H1 (cell line): ENCODE results near the gene KATNBL1. TPM values are rescaled to one million over a fixed set of nuclear protein-coding genes. Genes with fewer than 3 reads are reported as not detected.

Experiments used
- CTCF ChIA-PET: fragments of 300-600 bp; sonication (Branson Sonifier 250); formaldehyde crosslinking; loops from one replicate; lab custom pipeline; 2021; ENCODE audit not compliant: partially characterized antibody; lab: Charles Lee
- POLR2A ChIA-PET: fragments of 300-600 bp; sonication (Branson Sonifier 250); formaldehyde crosslinking; loops from one replicate; lab custom pipeline; 2021; ENCODE audit warnings: inconsistent platforms; ENCODE audit not compliant: partially characterized antibody; lab: Charles Lee
- DNase-seq, 2 experiments: peaks; one replicate each; pipeline versions ENCODE4 v3.0.0 to v3.0.0-alpha.2; 2010 to 2022; ENCODE audit warnings: low spot score in 2 of 2, low read depth in 1 of 2, mixed read lengths in 1 of 2
- FAIRE-seq: peaks from 2 replicates; lab custom pipeline; 2011; peaks lifted over from hg19 to GRCh38; lab: Jason Lieb, UNC
- H2AFZ ChIP-seq: 2 replicates; pipeline ENCODE4 v1.8.1; 2012; ENCODE audit warnings: low read length, inconsistent platforms
- H2AK5ac ChIP-seq: 2 replicates; pipeline ENCODE4 v1.6.1; 2013; ENCODE audit warnings: low read depth, low read length
- H2BK120ac ChIP-seq: replicated peaks from 2 replicates; pipeline ENCODE3; 2013; ENCODE audit warnings: low read depth, low read length, inconsistent platforms
- H2BK12ac ChIP-seq: 2 replicates; pipeline ENCODE4 v1.6.1; 2013; ENCODE audit warnings: low read depth, low read length
- H2BK15ac ChIP-seq: 2 replicates; pipeline ENCODE4 v1.6.1; 2013; ENCODE audit warnings: low read length
- H2BK20ac ChIP-seq: 2 replicates; pipeline ENCODE4 v1.6.1; 2013; ENCODE audit warnings: low read length
- H2BK5ac ChIP-seq: 2 replicates; pipeline ENCODE4 v1.6.1; 2013; ENCODE audit warnings: low read depth, low read length
- H3K14ac ChIP-seq: 2 replicates; pipeline ENCODE4 v1.6.1; 2013; ENCODE audit warnings: inconsistent platforms; ENCODE audit not compliant: insufficient read length
- H3K18ac ChIP-seq: 2 replicates; pipeline ENCODE4 v1.6.1; 2013; ENCODE audit warnings: low read length; ENCODE audit errors: extremely low read depth
- H3K23ac ChIP-seq: 2 replicates; pipeline ENCODE4 v1.6.1; 2013; ENCODE audit warnings: inconsistent platforms; ENCODE audit not compliant: insufficient read length
- H3K23me2 ChIP-seq: 2 replicates; pipeline ENCODE4 v1.6.1; 2013; ENCODE audit warnings: low read depth, low read length
- H3K27ac ChIP-seq: 2 replicates; pipeline ENCODE4 v1.6.1; 2011; ENCODE audit warnings: low read depth, low read length, inconsistent platforms
- H3K27me3 ChIP-seq, 4 experiments: replicated peaks in 1 of 4; 1 replicate in 1 of 4; 2 replicates in 3 of 4; pipeline versions ENCODE4 v1.6.1 to v1.8.1; 2011 to 2013; ENCODE audit warnings: low read length in 3 of 4, mild to moderate bottlenecking in 3 of 4, inconsistent platforms in 2 of 4, mixed read lengths in 2 of 4, moderate library complexity in 1 of 4; ENCODE audit not compliant: control insufficient read depth in 3 of 4, insufficient read depth in 3 of 4; ENCODE audit errors: extremely low read depth in 1 of 4
- H3K36me3 ChIP-seq, 4 experiments: 2 replicates each; pipeline versions ENCODE4 v1.6.1 to v1.8.1; 2011 to 2013; ENCODE audit warnings: mild to moderate bottlenecking in 4 of 4, low read length in 3 of 4, moderate library complexity in 2 of 4, control low read depth in 1 of 4, inconsistent platforms in 1 of 4; ENCODE audit not compliant: insufficient read depth in 4 of 4, control insufficient read depth in 2 of 4
- H3K4ac ChIP-seq: replicated peaks from 2 replicates; pipeline ENCODE3; 2013; ENCODE audit warnings: low read length, low read depth, mixed read lengths, inconsistent platforms; ENCODE audit not compliant: insufficient read length
- H3K4me1 ChIP-seq, 4 experiments: replicated peaks in 1 of 4; 1 replicate in 1 of 4; 2 replicates in 3 of 4; pipeline versions ENCODE4 v1.6.1 to v1.8.1; 2011 to 2013; ENCODE audit warnings: low read length in 3 of 4, inconsistent platforms in 2 of 4, mixed read lengths in 1 of 4; ENCODE audit not compliant: insufficient read depth in 4 of 4, control insufficient read depth in 3 of 4
- H3K4me2 ChIP-seq, 2 experiments: 2 replicates each; pipeline versions ENCODE4 v1.6.1 to v1.8.1; 2011 to 2013; ENCODE audit warnings: low read depth in 2 of 2, low read length in 2 of 2, control low read depth in 1 of 2, inconsistent platforms in 1 of 2, mild to moderate bottlenecking in 1 of 2; ENCODE audit not compliant: insufficient read depth in 1 of 2
- H3K4me3 ChIP-seq, 4 experiments: fragments of 200-600, 300-600 bp in 1 of 4; sonication (generic), shearing (Covaris generic), sonication (Bioruptor Twin) in 1 of 4; 2 replicates each; pipeline versions ENCODE4 v1.5.1 to v1.8.1; 2011 to 2016; ENCODE audit warnings: low read length in 4 of 4, low read depth in 3 of 4, control low read depth in 2 of 4, inconsistent platforms in 2 of 4, mild to moderate bottlenecking in 2 of 4, mixed read lengths in 1 of 4, moderate library complexity in 1 of 4; ENCODE audit not compliant: insufficient read depth in 2 of 4; ENCODE audit errors: extremely low read depth in 1 of 4
- H3K56ac ChIP-seq: replicated peaks from 2 replicates; pipeline ENCODE3; 2013; ENCODE audit warnings: low read depth, mild to moderate bottlenecking, mixed read lengths, low read length, inconsistent platforms; ENCODE audit not compliant: insufficient read length
- H3K79me1 ChIP-seq: 2 replicates; pipeline ENCODE4 v1.6.1; 2013; ENCODE audit warnings: low read depth, low read length, control low read depth
- H3K79me2 ChIP-seq, 2 experiments: 2 replicates each; pipeline versions ENCODE4 v1.6.1 to v1.8.1; 2012 to 2013; ENCODE audit warnings: low read length in 2 of 2, mild to moderate bottlenecking in 2 of 2, inconsistent platforms in 1 of 2; ENCODE audit not compliant: insufficient read depth in 2 of 2, control insufficient read depth in 1 of 2
- H3K9ac ChIP-seq, 4 experiments: replicated peaks in 1 of 4; 1 replicate in 1 of 4; 2 replicates in 3 of 4; pipeline versions ENCODE4 v1.6.1 to v1.8.1; 2011 to 2013; ENCODE audit warnings: low read depth in 3 of 4, low read length in 3 of 4, control low read depth in 2 of 4, mild to moderate bottlenecking in 2 of 4, moderate library complexity in 2 of 4, inconsistent platforms in 1 of 4; ENCODE audit errors: extremely low read depth in 1 of 4
- H3K9me3 ChIP-seq, 2 experiments: 2 replicates each; pipeline versions ENCODE4 v1.6.1 to v1.8.1; 2012 to 2013; ENCODE audit warnings: mild to moderate bottlenecking in 2 of 2, moderate library complexity in 2 of 2, control low read depth in 1 of 2, inconsistent platforms in 1 of 2, low read depth in 1 of 2, low read length in 1 of 2, mixed read lengths in 1 of 2; ENCODE audit not compliant: insufficient read depth in 2 of 2
- H4K20me1 ChIP-seq, 2 experiments: replicated peaks in 1 of 2; 2 replicates each; pipeline versions ENCODE3 to v1.8.1; 2011 to 2013; ENCODE audit warnings: inconsistent platforms in 2 of 2, low read length in 2 of 2, mild to moderate bottlenecking in 1 of 2; ENCODE audit not compliant: insufficient read depth in 2 of 2, control insufficient read depth in 1 of 2
- H4K5ac ChIP-seq: 2 replicates; pipeline ENCODE4 v1.6.1; 2013; ENCODE audit warnings: low read length, low read depth, mixed read lengths, inconsistent platforms; ENCODE audit not compliant: insufficient read length
- H4K8ac ChIP-seq: 2 replicates; pipeline ENCODE4 v1.8.0; 2013; ENCODE audit warnings: mild to moderate bottlenecking, moderate library complexity, low read length, inconsistent platforms; ENCODE audit not compliant: insufficient read depth; ENCODE audit errors: extremely low read depth
- H4K91ac ChIP-seq: replicated peaks from 2 replicates; pipeline ENCODE3; 2013; ENCODE audit warnings: low read length, mixed read lengths, inconsistent platforms; ENCODE audit not compliant: insufficient read length
- BACH1 ChIP-seq: IDR thresholded peaks from 2 replicates; pipeline ENCODE4 v1.6.1; 2012; ENCODE audit warnings: low read length, improper control_type of control experiment
- CEBPB ChIP-seq: IDR thresholded peaks from 2 replicates; pipeline ENCODE4 v1.6.1; 2012; ENCODE audit warnings: low read depth, low read length
- EGR1 ChIP-seq: IDR thresholded peaks from 2 replicates; pipeline ENCODE4 v1.6.1; 2011; ENCODE audit warnings: low read depth, low read length, borderline replicate concordance
- POLR2A ChIP-seq, 2 experiments: IDR thresholded peaks; 1 replicate in 1 of 2; 2 replicates in 1 of 2; pipeline ENCODE4 v1.6.1; 2011; ENCODE audit warnings: low read depth in 2 of 2, low read length in 2 of 2, mild to moderate bottlenecking in 2 of 2; ENCODE audit errors: control extremely low read depth in 1 of 2
- SIN3A ChIP-seq, 2 experiments: IDR thresholded peaks in 1 of 2; conservative IDR thresholded peaks in 1 of 2; 2 replicates each; pipeline ENCODE4 v1.6.1; 2011 to 2012; ENCODE audit warnings: low read length in 2 of 2, improper control_type of control experiment in 1 of 2, low read depth in 1 of 2, mild to moderate bottlenecking in 1 of 2
- SIRT6 ChIP-seq: IDR thresholded peaks from one replicate; pipeline ENCODE4 v1.7.1; 2012; ENCODE audit warnings: low read length, inconsistent platforms
- SIX5 ChIP-seq: IDR thresholded peaks from 2 replicates; pipeline ENCODE4 v1.6.1; 2011; ENCODE audit warnings: mild to moderate bottlenecking, low read depth, low read length
- SUZ12 ChIP-seq: fragments of 200-600 bp; sonication (generic); IDR thresholded peaks from 2 replicates; pipeline ENCODE4 v1.6.1; 2012; ENCODE audit warnings: mild to moderate bottlenecking, inconsistent platforms, low read length, moderate library complexity, mixed read lengths
- TAF1 ChIP-seq: IDR thresholded peaks from 2 replicates; pipeline ENCODE4 v1.6.1; 2011; ENCODE audit warnings: mild to moderate bottlenecking, low read depth, low read length
- TBP ChIP-seq: IDR thresholded peaks from 2 replicates; pipeline ENCODE4 v1.6.1; 2011; ENCODE audit warnings: low read depth, low read length, improper control_type of control experiment
- TCF12 ChIP-seq: IDR thresholded peaks from 2 replicates; pipeline ENCODE4 v1.6.1; 2011; ENCODE audit warnings: low read depth, mild to moderate bottlenecking, low read length
- YY1 ChIP-seq: IDR thresholded peaks from 2 replicates; pipeline ENCODE4 v1.6.1; 2011; ENCODE audit warnings: low read depth, mild to moderate bottlenecking, low read length
- WGBS, 2 experiments: shearing (Covaris generic) in 1 of 2; methylation state at CpG; one replicate each; pipeline versions ENCODE4 v1.1.6 to v1.1.7; 2013 to 2015; ENCODE audit warnings: low lambda C conversion rate in 2 of 2, mixed read lengths in 2 of 2, inconsistent platforms in 1 of 2, low coverage in 1 of 2, missing lambda C conversion rate in 1 of 2; ENCODE audit not compliant: insufficient replicate concordance in 2 of 2, insufficient coverage in 1 of 2, insufficient read length in 1 of 2; ENCODE audit errors: extremely low coverage in 1 of 2, missing lambda C conversion rate in 1 of 2; 5-methylcytosine and 5-hydroxymethylcytosine counted together
- polyA plus RNA-seq, 7 experiments: library from polyadenylated mRNA; depleted of rRNA in 3 of 7; stranded (reverse) in 5 of 7; unstranded in 2 of 7; fragments of >200 nt in 5 of 7; fragments of 200-250 nt in 2 of 7; gene quantifications; 1 replicate in 5 of 7; 2 replicates in 1 of 7; 4 replicates in 1 of 7; pipeline versions ENCODE4 v1.2.1 to v1.2.3, GENCODE V29; 2011 to 2013; ENCODE audit warnings: missing spikeins in 2 of 7, mixed read lengths in 2 of 7
- total RNA-seq: library from RNA; stranded (reverse); fragmentation: NEBNext Ultra II Directional; extraction: Animal tissue kit (Norgen Biotek cat#: 25700); gene quantifications from 2 replicates; pipeline ENCODE4 v1.2.1, GENCODE V29; 2021
- TF ChIP-seq, protein P1 (sequence below), 3 experiments: IDR thresholded peaks; 1 replicate in 2 of 3; 2 replicates in 1 of 3; pipeline versions ENCODE4 v1.5.1 to v1.6.1; 2011; ENCODE audit warnings: low read length in 3 of 3, mild to moderate bottlenecking in 3 of 3, inconsistent platforms in 2 of 3, low read depth in 1 of 3, moderate library complexity in 1 of 3; ENCODE audit not compliant: insufficient read depth in 1 of 3; ENCODE audit errors: control extremely low read depth in 1 of 3

The KATNBL1 gene
- total and polyA plus RNA-seq, 2 of the 8 experiments (the other 6 are each of a cell fraction or from before 2014, with no cell fraction given): 14.2 to 51.4 TPM

DNA sequence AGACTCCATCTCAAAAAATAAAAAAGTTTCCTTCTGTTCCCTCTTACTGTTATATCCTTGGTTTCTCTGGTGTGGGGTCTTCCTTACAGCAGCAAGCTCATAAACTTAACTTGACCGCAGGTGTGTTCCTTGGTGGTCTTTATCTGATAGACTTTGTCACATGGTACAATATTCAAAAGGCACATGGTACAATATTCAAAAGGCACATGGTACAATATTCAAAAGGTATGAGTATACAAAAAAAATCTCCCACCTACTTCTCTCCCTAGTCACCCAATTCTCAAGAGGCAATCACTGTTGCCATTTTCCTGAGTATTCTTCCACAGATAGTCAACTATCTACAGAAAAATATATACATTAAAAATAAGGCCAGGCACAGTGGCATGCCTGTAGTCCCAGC lies 103.5 kb downstream of the KATNBL1 start:
- H2BK15ac ChIP-seq: no peak overlapping the region
- no peak overlapping the region for H3K23ac ChIP-seq
- H3K9me3 ChIP-seq: no peaks in the 10 kb centered on the region
- no peak overlapping the region for H4K5ac ChIP-seq
- no peaks in the 10 kb centered on the region for H3K36me3 ChIP-seq
- H2BK5ac ChIP-seq: no peak overlapping the region
- no peak overlapping the region for H3K4ac ChIP-seq
- no peak overlapping the region for H3K14ac ChIP-seq
- no peak overlapping the region for H2AK5ac ChIP-seq
- H3K79me1 ChIP-seq: no peaks in the 10 kb centered on the region
- WGBS, 2 experiments: 93% methylated on average over 1 of the region's 1 CpG; no CpG with 5 or more reads in 1 of the 2 experiments
- no peak overlapping the region for H3K4me2 ChIP-seq
- H3K18ac ChIP-seq: no peak overlapping the region
- no peak for DNase-seq
- H3K27me3 ChIP-seq: no peaks in the 10 kb centered on the region
- peaks cover 0 to 1% of the 10 kb centered on the region in 2 experiments; a peak in 1 of 4 replicates for H3K79me2 ChIP-seq
- peaks cover 0 to 4% (median 0%) of the 10 kb centered on the region in 4 experiments; a peak in 3 of 7 replicates for H3K4me1 ChIP-seq
- ChIA-PET CTCF (interaction anchor here (5.9 kb wide), 1 partner anchor 104 kb away, joined by 74 read pairs; the partner anchor contains the start of gene KATNBL1), POLR2A (no interaction called here)
- no peak overlapping the region for H4K91ac ChIP-seq
- no peak overlapping the region for H3K27ac ChIP-seq
- H2BK120ac ChIP-seq: no peak overlapping the region
- H2BK20ac ChIP-seq: no peak overlapping the region
- H4K20me1 ChIP-seq: no peaks in the 10 kb centered on the region
- H4K8ac ChIP-seq: no peak overlapping the region
- H3K56ac ChIP-seq: no peak overlapping the region
- H3K4me3 ChIP-seq: no peak overlapping the region
- no peak overlapping the region for H2BK12ac ChIP-seq
- H2AFZ ChIP-seq: no peak overlapping the region
- FAIRE-seq: no peak
- peaks cover 6% of the 10 kb centered on the region for H3K23me2 ChIP-seq
- TF ChIP-seq, protein P1, sequence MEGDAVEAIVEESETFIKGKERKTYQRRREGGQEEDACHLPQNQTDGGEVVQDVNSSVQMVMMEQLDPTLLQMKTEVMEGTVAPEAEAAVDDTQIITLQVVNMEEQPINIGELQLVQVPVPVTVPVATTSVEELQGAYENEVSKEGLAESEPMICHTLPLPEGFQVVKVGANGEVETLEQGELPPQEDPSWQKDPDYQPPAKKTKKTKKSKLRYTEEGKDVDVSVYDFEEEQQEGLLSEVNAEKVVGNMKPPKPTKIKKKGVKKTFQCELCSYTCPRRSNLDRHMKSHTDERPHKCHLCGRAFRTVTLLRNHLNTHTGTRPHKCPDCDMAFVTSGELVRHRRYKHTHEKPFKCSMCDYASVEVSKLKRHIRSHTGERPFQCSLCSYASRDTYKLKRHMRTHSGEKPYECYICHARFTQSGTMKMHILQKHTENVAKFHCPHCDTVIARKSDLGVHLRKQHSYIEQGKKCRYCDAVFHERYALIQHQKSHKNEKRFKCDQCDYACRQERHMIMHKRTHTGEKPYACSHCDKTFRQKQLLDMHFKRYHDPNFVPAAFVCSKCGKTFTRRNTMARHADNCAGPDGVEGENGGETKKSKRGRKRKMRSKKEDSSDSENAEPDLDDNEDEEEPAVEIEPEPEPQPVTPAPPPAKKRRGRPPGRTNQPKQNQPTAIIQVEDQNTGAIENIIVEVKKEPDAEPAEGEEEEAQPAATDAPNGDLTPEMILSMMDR (IDR thresholded peaks at IDR 0.05; ENCODE audit: control extremely low read depth in 1 of 3, insufficient read depth in 1 of 3, low read depth in 1 of 3, low read length in 3 of 3): no peak
- no peak for TF ChIP-seq YY1
- no peak for TF ChIP-seq SIX5
- no peak for TF ChIP-seq POLR2A (IDR thresholded peaks at IDR 0.05; ENCODE audit: control extremely low read depth in 1 of 2, low read depth in 2 of 2, low read length in 2 of 2)
- no peak for TF ChIP-seq TCF12
- no peak for TF ChIP-seq TBP
- no peak for TF ChIP-seq CEBPB
- no peak for TF ChIP-seq SIN3A (conservative IDR thresholded peaks at IDR 0.05 in 1 of 2, IDR thresholded peaks at IDR 0.05 in 1 of 2; ENCODE audit: low read depth in 1 of 2, low read length in 2 of 2)
- no peak for TF ChIP-seq BACH1
- no peak for TF ChIP-seq SUZ12
- no peak for TF ChIP-seq EGR1
- TF ChIP-seq SIRT6: no peak
- no peak for TF ChIP-seq TAF1
- TF ChIP-seq, all 59 proteins: peak for 0
- H3K9ac ChIP-seq: no peak overlapping the region
